HG03196 (cell line): ENCODE measurements around the gene BRI3.

Experiments
- ATAC-seq: cut with Tn5 transposase; IDR thresholded peaks from one replicate; pipeline ENCODE4 v1.9.1; 2021; ENCODE audit not compliant: unreplicated experiment

The BRI3 gene

GRCh38 chr7:98252425-98253054 lies 28.9 kb upstream of the BRI3 start:
- ATAC-seq: no peak

- no peak for ATAC-seq
Measured at GRCh38 chr7:98254516-98254915, 27.0 kb upstream of the BRI3 start.

DNA sequence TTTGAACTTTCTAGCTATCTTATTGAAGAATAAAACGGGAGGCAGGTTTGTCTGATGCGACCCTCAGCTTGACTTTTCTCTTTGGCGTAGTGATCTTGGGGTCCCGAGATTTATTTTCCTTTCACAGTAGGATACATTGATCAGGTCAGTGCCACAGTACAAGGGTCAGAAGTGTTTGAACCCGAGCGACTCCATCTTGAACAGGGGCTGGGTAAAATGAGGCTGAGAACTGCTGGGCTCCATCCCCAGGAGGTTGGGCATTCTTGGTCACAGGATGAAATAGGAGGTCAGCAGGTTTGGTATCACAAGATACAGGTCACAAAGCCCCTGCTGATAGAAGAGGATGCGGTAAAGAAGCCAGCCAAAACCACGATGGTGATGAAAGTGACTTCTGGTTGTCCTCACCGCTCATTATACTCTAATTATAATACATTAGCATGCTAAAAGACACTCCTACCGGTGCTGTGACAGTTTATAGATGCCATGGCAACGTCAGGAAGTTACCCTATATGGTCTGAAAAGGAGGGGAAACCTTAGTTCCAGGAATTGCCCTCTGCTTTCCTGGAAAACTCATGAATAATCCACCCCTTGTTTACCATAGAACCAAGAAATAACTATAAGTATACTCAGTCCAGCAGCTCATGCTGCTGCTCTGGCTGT lies 26.4 kb upstream of the BRI3 start:
- no peak for ATAC-seq

GRCh38 chr7:98256431-98256830 lies 25.1 kb upstream of the BRI3 start:
- no peak for ATAC-seq

- no peak for ATAC-seq
Measured at GRCh38 chr7:98257701-98258100, 23.8 kb upstream of the BRI3 start.

- ATAC-seq: no peak
Measured at GRCh38 chr7:98265841-98266271, 15.6 kb upstream of the BRI3 start.

GRCh38 chr7:98266840-98267239 lies 14.6 kb upstream of the BRI3 start:
- no peak for ATAC-seq

DNA sequence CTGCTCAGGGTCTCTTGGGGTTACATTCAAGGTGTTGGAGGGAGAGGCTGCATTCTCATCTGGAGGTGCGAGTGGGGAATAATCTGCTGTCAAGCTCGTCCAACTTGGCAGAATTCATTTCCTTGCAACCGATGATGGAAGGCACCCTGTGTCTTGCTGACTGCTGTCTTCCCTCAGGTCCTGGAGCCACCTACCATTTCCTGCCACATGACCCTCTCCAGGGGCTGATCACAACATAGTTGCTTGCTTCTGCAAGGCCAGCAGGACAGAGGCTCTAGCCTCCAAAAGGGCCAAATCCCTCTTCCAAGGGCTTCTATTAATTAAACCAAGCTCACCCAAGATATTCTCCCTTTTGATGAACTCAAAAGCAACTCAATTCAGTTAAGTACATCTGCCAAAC lies 14.2 kb upstream of the BRI3 start:
- ATAC-seq: no peak

DNA sequence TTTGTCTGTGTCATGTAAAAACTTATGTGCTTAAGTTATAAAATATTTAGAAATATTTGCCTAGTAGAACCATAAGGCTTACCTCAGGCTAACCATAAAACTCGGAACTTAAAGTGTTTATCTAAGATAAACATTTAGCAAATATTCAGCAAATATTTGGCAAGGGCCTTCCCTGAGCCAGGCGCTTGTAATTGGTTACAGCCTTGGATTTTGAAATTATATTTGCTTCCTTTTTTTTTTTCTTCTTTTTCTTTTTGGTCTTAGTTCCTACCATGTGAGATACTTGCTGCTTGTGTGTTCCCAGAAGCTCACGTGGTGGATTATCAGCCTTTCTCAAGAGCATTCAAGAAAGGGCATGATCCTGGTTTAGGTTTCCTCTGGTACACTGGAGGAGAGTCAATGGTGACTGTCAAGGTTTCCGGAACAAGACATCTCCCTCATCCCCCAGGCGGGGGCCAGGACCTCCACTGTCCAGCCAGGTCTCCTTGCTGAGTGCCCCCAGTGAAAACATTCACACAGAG lies 5.2 kb upstream of the BRI3 start:
- no peak for ATAC-seq

- no peak for ATAC-seq
Measured at GRCh38 chr7:98278408-98278807, 3.1 kb upstream of the BRI3 start.

DNA sequence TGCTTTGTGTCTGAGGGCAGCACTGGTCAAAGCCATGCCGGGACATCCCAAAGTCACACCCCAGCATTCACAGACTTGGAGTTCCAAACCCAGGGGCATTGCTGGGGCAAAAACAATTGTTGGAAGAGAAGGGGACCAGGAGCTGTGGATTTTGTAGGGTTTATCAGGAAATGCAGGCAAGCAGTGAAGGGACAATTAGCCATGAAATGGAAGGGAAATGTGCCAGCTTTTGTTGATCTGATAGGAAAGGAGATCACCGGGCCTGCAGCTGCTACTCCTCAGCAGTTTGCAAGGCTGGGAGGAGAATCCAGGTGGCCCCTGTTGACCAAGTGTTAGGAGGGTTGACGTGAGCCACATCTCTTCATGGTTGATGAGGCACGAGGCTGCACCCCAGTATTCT lies 2.5 kb upstream of the BRI3 start:
- ATAC-seq: no peak

GRCh38 chr7:98280296-98280695 lies 1.2 kb upstream of the BRI3 start:
- ATAC-seq: no peak

DNA sequence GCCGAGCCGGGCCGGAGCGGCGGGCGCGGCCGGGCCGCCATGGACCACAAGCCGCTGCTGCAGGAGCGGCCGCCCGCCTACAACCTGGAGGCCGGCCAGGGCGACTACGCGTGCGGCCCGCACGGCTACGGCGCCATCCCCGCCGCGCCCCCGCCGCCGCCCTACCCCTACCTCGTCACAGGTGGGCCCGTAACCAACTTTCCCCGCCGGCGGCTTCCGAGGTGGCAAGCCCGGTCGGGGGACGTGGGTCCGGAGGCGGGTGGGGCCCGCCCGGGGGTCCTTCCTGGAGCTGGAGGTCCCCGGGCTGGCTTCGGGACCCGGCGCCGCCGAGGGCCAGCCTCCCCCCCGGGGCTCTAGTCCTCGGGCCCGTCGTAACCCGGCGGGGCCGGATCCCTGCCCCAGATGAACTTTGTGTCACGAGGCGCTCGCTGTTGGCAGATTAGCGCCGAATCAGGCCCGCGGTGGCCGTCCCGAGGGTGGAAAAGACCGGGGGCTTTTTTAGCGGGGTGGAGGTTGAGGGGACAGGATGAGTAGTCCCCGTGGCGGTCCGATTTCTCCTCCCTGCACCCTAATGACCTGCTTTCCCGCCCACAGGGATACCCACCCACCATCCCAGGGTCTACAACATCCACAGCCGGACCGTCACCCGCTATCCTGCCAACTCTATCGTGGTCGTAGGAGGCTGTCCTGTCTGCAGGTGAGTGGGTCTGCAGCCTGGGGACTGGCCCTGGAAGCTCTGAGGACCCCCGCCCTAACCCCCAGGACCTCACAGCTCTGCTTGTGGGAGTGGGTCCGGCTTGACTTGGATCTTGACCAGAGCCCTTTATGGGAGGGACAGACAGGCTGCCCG lies 496 bp downstream of the BRI3 start:
- peak; percentile 16 for ATAC-seq

DNA sequence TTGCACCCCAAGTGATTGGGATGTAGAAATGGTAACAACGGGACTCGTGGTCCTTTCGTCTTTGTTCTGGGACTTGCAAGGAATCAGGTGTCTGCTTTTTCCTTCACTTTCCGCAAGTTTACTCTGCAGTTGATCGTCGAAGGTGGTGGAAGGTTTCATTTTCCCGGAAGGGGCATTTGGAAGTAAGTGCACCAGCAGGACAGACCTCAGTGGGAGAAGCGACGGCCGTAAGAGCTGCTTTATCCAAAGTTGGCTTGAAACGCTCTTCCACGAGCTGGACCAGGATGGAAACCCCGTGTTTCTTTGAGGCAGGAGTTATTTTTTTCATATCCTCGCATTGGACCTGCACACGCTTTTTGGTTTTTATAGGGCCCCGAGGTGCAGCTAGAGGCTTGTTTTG lies 1.2 kb downstream of the BRI3 start:
- no peak for ATAC-seq

GRCh38 chr7:98283127-98283886 lies 1.8 kb downstream of the BRI3 start:
- ATAC-seq: no peak

DNA sequence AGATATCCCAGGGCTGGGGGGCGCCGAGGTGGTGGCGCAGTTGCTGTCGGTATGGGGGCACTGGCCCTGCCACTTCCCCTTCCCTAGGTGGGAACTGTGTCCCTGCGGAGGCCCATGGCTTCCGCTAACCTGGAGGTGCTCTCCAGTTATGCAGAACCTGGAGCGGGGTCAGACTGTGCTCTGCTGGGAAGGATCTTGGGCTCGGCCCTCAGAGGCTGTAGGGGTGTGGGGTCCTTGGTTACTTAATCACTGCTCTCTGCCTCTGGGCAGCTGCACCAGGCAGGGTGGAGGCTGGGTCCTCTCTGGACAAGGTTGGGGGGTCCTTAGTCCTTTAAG lies 2.4 kb downstream of the BRI3 start:
- ATAC-seq: no peak

DNA sequence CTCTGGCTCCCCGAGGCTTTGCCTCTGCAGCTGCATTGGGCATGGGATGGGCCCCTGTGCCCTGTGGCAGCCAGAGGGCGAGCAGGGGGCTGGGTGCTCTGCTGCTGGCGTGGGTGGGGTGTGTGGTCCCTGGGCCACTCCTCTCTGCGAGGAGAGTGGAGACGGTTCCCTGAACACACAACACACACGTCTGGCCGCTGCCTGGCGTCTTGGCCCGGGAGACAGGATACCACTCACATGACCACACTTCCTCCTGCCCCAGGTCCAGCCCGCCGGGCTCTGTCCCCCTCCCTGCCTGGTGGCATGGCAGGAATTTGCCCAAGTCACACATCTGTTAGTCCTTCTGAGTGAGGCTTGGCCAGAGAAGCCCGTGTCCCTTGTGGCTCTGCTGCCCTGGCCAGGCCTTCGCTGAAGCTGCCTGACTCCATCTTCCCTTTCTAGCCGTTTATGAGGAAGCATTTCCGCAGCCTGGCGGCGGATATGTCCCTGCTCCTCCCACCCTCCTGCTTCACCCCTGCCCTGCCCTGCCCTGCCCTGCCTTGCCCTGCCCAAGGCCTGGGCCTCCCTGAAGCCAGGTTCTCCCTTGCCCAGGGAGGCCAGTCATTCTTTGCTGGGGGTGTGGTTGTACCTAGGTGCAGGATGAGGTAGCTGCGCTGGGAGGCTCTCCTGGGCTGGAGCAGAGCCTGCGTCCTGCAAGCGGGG lies 3.0 kb downstream of the BRI3 start:
- ATAC-seq: no peak

DNA sequence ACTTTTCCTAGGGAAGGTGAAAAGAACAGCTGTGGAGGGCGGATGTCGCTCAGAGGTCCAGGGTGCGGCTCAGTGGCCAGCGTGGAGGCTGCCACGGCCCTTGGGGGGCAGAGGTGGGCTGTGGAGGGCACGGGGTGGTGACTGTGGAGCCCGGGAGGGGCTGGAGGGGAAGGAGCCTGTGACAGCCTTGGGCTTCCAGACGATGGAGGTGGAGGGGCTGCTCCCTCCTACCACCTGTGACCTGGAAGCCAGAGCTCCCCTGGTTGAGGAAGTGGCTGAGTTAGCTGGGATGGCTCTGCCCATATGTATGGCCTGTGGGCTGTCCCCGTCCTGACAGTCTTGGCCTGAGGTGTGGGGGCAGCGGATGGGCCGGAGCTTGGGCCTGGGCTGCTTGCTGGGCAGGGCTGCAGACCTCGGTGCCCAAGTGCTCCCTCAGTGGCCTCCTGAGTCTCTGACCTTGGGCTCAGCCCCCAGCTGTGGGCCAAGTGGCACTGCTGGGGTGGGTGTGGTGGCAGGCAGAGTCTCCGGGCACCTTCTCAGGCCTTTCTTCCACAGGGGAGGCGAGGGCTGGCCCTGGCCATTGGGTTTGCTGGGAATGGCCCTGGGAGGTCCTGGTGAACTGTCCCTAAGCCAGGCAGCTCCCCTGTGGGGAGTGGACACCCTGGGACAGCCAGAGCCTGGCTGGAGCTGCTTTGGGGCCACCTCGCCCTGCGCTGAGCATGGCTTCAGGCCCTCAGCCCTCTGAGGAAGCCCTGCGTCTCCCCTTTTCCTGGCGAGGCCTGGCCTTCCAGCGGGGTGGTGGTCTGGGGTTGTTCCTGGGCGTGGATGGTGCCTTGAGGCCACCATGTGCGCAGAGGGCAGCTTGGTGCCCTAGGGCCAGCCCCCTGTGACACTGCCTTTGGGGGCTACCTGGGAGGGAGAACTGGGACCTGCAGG lies 3.9 kb downstream of the BRI3 start:
- no peak for ATAC-seq

- ATAC-seq: no peak
Measured at GRCh38 chr7:98286093-98286539, 4.6 kb downstream of the BRI3 start.
